ENCODE results near the gene FIG4.

DNA sequence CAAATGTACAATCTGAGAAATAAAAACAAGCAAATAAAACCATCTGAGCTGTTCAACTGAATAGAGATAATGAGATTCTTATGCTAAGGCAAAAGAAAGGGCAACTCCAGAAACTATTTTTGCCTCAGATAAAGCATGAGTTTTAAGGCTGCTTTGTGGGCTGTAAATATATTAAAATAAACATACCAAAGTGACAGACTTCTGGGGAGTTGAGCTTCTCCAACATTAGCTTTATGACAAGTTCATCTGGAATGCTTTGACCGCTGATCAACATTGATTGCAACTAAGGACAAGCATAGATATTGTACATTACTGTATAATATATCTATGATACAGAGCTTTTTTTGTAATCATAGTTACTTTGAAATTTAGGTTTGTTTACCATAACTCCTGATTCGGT, 19.4 kb upstream of the FIG4 start:
- TF ChIP-seq, protein P1, sequence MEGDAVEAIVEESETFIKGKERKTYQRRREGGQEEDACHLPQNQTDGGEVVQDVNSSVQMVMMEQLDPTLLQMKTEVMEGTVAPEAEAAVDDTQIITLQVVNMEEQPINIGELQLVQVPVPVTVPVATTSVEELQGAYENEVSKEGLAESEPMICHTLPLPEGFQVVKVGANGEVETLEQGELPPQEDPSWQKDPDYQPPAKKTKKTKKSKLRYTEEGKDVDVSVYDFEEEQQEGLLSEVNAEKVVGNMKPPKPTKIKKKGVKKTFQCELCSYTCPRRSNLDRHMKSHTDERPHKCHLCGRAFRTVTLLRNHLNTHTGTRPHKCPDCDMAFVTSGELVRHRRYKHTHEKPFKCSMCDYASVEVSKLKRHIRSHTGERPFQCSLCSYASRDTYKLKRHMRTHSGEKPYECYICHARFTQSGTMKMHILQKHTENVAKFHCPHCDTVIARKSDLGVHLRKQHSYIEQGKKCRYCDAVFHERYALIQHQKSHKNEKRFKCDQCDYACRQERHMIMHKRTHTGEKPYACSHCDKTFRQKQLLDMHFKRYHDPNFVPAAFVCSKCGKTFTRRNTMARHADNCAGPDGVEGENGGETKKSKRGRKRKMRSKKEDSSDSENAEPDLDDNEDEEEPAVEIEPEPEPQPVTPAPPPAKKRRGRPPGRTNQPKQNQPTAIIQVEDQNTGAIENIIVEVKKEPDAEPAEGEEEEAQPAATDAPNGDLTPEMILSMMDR (IDR thresholded peaks at IDR 0.05): no peak
- TF ChIP-seq POLR2A (IDR thresholded peaks at IDR 0.05) (no peak), POLR2AphosphoS5 (IDR thresholded peaks at IDR 0.05) (no peak), EP300 (IDR thresholded peaks at IDR 0.05) (no peak)
